Colonic mucosa (tissue), 4 donors: ENCODE data around the gene TLNRD1. TPM values are rescaled to one million over a fixed set of nuclear protein-coding genes. Genes with fewer than 3 reads are reported as not detected.

Source experiments
- DNase-seq: peaks from one replicate; pipeline ENCODE4 v3.0.0-alpha.2; 2020
- H3K27ac ChIP-seq: fragments of 200-600 bp; one replicate; pipeline ENCODE4 v1.8.0; 2021
- H3K27me3 ChIP-seq: fragments of 200-600 bp; one replicate; pipeline ENCODE4 v1.8.0; 2021
- H3K36me3 ChIP-seq: fragments of 200-600 bp; one replicate; pipeline ENCODE4 v1.8.0; 2021
- H3K4me1 ChIP-seq: fragments of 200-600 bp; one replicate; pipeline ENCODE4 v1.8.0; 2021; ENCODE audit warnings: mild to moderate bottlenecking
- H3K4me3 ChIP-seq: fragments of 200-600 bp; one replicate; pipeline ENCODE4 v1.8.0; 2021
- H3K9ac ChIP-seq, 2 donors: one replicate each; pipeline ENCODE4 v1.7.0; 2013; ENCODE audit warnings: control low read depth in 2 of 2, low read depth in 2 of 2, low read length in 2 of 2
- H3K9me3 ChIP-seq: fragments of 200-600 bp; one replicate; pipeline ENCODE4 v1.8.0; 2021
- intact Hi-C: fragments of 100-400 bp; cut with DNase I; formaldehyde crosslinking; loops from one replicate; pipeline ENCODE4 v1.14.1; 2022
- total RNA-seq, 2 donors: library from RNA; stranded (reverse); fragmentation: NEBNext Ultra II Directional in 1 of 2; extraction: Animal tissue kit (Norgen Biotek cat#: 25700) in 1 of 2; gene quantifications; one replicate each; pipeline ENCODE4 v1.2.1, GENCODE V29; 2021
- TF ChIP-seq, protein P1 (sequence below): fragments of 200-600 bp; IDR thresholded peaks from one replicate; pipeline ENCODE4 v1.8.0; 2022; ENCODE audit warnings: antibody characterized with exemption, mild to moderate bottlenecking
- donor health status: healthy.
- donor health status: DM: no; HTN: no; CAD: no.
- donor health status: DM: no; HTN: no; CAD: no.

The TLNRD1 gene
- total RNA-seq, 2 donors from 2014 or later: 28.5 to 33.3 TPM

DNA sequence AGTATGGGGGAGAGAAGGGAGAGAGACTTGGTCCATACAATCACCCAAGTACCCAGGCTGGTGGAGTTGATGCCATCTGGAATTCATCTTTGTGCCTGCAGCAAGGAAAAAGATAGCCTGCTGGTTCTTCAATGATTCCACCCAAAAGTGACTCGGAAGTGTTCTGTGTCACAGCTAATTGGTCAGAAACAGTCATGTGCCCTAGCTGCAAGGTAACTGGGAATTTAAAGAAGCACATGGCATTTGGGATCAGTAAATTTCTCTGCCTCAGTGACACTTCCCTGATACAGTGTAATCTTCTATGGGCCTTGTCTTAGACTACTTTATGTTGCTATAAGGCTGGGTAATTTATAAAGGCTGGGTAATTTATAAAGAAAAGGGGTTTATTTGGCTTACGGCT is 17.5 kb downstream of the TLNRD1 start:
- H3K4me3 ChIP-seq: no peak overlapping the region
- no peaks in the 10 kb centered on the region for H3K4me1 ChIP-seq
- H3K9ac ChIP-seq: no peak overlapping the region
- intact Hi-C loops: no loop called here
- H3K36me3 ChIP-seq: no peaks in the 10 kb centered on the region
- no peaks in the 10 kb centered on the region for H3K27me3 ChIP-seq
- DNase-seq: no peak
- TF ChIP-seq, protein P1, sequence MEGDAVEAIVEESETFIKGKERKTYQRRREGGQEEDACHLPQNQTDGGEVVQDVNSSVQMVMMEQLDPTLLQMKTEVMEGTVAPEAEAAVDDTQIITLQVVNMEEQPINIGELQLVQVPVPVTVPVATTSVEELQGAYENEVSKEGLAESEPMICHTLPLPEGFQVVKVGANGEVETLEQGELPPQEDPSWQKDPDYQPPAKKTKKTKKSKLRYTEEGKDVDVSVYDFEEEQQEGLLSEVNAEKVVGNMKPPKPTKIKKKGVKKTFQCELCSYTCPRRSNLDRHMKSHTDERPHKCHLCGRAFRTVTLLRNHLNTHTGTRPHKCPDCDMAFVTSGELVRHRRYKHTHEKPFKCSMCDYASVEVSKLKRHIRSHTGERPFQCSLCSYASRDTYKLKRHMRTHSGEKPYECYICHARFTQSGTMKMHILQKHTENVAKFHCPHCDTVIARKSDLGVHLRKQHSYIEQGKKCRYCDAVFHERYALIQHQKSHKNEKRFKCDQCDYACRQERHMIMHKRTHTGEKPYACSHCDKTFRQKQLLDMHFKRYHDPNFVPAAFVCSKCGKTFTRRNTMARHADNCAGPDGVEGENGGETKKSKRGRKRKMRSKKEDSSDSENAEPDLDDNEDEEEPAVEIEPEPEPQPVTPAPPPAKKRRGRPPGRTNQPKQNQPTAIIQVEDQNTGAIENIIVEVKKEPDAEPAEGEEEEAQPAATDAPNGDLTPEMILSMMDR: no peak
- H3K9me3 ChIP-seq: no peaks in the 10 kb centered on the region
- H3K27ac ChIP-seq: no peak overlapping the region

DNA sequence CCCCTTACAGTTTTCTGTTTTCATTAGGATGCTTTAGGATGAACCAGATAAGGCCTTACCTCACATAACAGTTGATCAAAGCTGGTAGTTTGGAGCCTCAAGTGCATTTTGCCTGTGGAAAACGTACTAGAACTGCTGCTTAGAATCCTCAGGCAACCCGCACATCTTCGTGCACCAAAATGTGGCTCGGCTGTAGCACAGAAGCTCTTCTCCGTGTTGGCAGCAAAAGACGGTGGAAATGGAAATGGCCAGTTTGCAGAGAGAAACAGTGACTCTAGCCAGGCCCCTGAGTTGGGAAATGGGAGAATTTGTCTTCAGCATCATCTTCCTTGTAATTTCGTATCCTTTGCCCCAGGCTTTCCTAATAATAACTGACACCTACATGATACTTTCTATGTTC is 20.6 kb downstream of the TLNRD1 start:
- no peaks in the 10 kb centered on the region for H3K27me3 ChIP-seq
- H3K27ac ChIP-seq: no peak overlapping the region
- H3K36me3 ChIP-seq: no peaks in the 10 kb centered on the region
- TF ChIP-seq, protein P1: no peak
- H3K9me3 ChIP-seq: no peaks in the 10 kb centered on the region
- DNase-seq: no peak
- no peak overlapping the region for H3K9ac ChIP-seq
- H3K4me3 ChIP-seq: no peak overlapping the region
- H3K4me1 ChIP-seq: no peaks in the 10 kb centered on the region
- intact Hi-C loops: no loop called here

DNA sequence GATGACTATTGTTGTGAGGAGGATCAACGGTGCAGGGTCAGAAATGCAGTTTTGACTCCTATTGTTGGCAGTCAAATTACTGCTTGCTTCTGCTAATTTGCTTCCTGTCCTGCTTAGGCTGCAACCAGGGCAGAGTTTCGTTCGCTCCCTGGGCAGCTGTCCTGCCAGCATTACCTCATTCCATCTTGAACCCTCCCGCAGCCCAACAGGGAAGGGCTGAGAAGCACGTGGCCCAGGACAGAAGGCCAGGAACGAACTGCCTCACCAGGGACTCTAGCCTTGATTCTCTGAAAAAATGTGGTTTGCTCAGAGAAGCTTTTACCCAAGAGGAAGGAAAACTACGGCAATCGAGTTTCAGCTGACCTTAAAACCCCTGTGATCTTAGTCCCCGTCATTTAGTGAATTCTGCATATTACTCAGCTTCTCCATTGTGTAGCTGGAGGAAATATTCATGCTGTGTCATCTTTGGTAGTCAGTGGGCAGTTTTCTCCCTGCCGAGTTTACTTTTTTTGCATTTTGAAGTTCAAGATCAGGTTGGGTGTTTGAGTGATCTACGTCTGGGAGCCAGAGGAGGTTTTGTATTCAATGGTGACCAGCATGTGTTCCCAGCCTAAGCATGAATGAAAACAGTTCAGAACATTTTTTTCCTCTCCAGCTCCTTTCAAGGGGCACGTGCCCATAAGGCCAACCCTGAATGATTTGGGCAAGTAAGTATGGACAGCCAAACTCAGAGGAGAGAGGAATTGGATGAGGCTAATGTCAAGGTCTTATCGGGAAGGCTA is 23.0 kb downstream of the TLNRD1 start:
- TF ChIP-seq, protein P1: no peak
- H3K9ac ChIP-seq: no peak overlapping the region
- H3K4me1 ChIP-seq: no peaks in the 10 kb centered on the region
- no peaks in the 10 kb centered on the region for H3K9me3 ChIP-seq
- H3K27ac ChIP-seq: peak overlapping the region; percentile 24
- no peaks in the 10 kb centered on the region for H3K36me3 ChIP-seq
- no peaks in the 10 kb centered on the region for H3K27me3 ChIP-seq
- no peak overlapping the region for H3K4me3 ChIP-seq
- DNase-seq: peak; percentile 49
- intact Hi-C loops: no loop called here

DNA sequence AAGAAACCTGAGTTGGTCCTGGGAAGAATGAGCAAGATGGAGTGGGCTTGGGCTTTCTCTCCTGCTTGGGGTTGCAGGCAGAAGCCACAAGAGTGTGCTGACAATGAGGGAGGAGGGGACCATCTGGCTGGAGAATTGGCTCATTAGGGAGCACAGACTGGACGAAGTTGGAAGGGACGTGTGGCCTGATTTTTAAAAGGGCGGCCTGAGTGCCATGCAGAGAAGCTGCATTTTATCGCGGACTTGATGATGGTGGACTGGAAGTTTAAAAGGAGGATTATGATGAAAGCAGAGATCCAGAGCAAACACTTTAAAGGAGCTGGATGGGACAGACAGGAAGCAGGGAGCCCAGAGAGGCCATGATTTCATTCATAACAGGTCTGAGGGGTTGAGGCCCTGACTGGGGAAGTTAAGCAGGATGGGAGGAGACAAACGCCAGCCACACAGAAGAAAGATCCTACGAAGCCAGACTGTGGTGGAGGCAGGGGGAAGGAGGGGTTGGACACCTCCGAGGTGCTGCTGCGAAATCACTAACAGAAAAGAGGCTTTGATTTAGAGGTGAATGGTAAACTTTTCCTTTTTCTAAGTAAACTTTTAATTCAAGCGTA is 23.6 kb downstream of the TLNRD1 start:
- no peaks in the 10 kb centered on the region for H3K36me3 ChIP-seq
- peak overlapping the region; percentile 24 for H3K27ac ChIP-seq
- no peak overlapping the region for H3K9ac ChIP-seq
- no peaks in the 10 kb centered on the region for H3K27me3 ChIP-seq
- TF ChIP-seq, protein P1: no peak
- intact Hi-C loops: no loop called here
- no peaks in the 10 kb centered on the region for H3K4me1 ChIP-seq
- H3K4me3 ChIP-seq: no peak overlapping the region
- DNase-seq: no peak
- H3K9me3 ChIP-seq: no peaks in the 10 kb centered on the region

DNA sequence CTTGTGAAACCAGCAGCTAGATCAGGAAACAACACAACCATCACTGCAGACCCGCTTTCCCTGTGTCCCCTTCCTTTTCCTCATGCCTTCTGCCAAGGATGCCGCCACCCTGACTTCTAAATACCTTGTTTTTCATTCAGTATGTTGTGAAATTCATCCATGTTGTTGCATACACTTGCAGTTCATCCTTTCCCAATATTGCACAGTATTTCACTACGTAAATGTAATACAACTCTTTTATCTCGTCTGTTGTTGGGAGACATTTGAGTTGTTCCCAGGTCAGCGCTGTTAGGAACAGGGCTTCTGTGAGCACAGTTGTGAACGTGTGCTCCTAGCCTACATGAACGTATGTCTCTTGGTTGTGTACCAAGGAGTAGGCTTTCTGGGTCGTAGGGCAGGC is 24.2 kb downstream of the TLNRD1 start:
- Histone ChIP-seq H3K4me3 (no peak overlapping the region), H3K4me1 (no peaks in the 10 kb centered on the region), H3K9me3 (no peaks in the 10 kb centered on the region), H3K9ac (no peak overlapping the region), H3K27me3 (no peaks in the 10 kb centered on the region), H3K27ac (peak overlapping the region; percentile 6), H3K36me3 (no peaks in the 10 kb centered on the region)
- TF ChIP-seq, protein P1: no peak
- intact Hi-C loops: no loop called here
- no peak for DNase-seq
